ENCODE results near the gene ZNF860.
"Not testable (repeated sequence)": the region's sequence is repeated elsewhere in the genome, so short reads cannot be mapped to it uniquely, and the experiment has no call there.

ZNF860 gene

DNA sequence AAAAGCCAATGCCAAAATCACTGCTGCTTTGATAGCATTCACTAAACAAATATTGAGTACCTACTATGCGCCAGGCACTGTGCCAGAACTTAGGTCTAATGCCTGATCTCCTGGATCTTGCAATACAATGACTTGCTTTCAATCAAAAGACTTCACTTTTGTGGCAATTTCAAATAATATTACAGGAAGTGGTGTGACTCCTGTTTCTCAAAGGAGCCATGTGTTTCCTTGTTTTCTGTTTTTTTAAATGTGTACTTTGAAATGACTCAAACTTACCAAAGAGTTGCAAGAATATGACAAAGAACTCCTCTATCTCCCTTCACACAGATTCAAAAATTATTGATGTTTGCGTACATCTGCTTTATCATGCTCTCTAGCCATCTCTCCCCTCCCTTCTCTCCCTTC lies 18.7 kb upstream of the ZNF860 start:
- no peak for DNase-seq

DNA sequence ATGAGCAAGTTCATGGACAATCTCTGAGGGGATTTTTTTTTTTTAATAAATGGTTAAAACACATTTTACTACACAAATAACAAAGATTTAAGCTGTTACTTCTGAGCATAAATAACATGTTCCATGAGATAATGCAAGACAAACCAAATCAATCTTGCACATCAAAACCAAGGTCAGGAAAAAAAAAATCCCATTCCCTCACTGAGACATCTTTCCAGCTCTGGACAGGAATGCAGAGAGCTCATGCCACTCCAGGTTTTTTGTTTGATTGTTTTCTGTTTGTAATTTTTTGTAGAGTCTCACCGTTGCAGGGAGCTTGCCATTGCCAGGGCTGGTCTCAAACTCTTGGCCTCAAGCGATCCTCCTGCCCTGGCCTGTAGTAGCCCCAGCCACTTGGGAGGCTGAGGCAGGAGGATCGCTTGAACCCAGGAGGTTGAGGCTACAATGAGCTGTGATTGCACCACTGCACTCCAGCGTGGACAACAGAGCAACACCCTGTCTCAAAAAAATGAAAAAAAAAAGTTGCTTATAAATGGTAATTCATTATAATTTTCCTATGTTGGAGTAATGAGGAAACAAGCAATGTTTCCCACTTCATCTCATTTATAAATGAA lies 14.5 kb upstream of the ZNF860 start:
- DNase-seq: no peak

DNA sequence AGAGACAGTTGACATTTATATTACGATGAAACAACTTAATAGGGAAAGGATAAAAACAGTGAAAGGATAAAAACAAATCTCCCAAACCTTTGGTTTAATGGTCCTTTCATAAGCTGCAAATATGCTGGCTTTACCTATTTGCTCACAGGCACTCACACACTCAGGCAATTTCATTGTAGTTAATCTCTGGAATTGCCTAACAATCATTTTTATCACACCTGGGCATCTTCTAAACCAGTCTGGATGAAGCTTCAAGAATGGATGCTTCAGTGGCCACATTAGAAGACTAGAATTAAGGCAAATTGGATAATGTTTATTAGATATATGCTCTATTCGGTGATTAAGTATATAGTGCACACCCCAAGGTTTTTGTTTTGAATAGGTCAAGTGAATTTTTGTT lies 14.0 kb upstream of the ZNF860 start:
- no peak for DNase-seq

DNA sequence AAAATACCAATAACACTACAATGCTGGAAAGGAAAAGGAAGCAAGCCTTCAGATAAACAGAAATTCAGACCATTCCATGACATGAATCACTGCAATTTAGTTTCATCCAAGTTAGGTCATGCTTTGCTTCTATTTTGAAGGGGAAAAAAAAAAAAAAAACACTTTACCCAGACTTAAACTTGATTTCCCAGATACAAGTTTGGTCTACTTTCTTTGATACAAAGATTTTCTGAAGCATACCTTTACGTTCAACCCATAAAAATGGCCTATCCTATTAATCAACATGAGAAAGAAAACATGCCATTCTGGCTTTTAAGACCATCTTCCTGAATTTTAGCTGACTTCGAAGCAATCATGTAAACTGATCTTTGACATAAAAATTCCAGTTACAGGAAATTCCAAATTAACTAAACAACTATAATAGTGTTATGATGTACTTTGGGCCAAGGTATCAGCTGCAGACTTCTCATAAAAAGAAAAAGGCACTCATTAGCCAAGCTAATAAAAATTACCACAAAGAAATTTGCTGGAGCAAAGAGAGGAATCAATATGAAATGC lies 13.1 kb upstream of the ZNF860 start:
- DNase-seq: no peak

DNA sequence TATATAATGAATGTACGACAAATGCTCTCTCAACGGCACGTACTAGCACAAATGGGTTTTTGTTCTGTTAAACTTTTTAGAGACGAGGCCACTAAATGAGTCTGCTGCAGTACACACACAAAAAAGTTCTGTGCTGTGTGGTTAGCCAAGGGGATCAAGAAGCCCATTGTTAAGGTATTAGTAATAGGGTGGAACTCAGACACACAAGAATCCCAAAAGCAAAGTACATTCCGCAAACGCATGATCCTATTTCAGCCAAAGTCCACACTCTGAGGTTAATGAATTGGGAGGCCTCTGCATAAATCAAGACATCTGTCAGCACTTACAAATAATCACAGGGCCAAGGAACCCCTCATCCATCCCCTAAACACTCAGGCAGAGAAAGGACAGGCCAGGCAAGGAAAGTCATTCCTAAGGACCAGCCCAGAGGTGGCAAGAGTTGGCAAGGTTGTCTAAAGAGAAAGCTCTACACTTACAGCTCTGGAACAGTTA lies 12.6 kb upstream of the ZNF860 start:
- DNase-seq: no peak

DNA sequence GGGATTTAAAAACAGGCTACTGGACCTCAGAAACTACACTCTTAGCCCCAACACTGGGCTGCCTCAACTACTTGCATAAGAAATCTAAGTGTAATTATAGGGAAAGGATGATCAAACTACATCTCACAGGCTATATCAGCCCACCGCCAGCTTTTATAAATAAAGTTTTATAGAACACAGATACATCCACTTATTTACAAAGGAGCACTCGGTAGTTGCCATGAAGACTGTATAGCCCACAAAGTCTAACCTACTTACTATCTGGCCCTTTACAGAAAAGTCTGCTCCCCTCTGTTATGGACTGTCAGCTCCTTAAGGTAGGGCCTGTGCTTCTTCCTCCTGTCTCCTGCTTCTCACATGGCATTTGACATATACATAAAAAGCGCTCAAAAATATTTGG lies 9.9 kb upstream of the ZNF860 start:
- no peak for DNase-seq

DNA sequence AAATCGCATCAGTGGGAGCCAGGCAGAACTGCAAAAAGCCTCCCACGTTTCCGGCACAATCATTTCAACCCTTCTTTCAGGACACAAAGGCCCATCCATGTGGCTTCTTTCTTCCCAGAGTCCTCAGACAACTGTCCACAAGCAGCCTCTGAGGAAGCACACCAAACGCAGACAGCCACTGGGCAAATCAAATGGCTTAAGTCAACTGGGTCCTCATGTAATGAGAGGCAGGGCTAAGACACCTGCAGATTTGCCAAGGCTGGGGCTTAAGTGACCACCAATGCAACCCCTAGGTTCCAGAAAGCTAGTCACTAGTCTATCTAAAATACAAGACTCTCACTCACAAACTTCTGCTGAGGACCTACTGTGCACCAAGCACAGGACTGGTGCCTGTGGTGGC lies 8.5 kb upstream of the ZNF860 start:
- DNase-seq: no peak

DNA sequence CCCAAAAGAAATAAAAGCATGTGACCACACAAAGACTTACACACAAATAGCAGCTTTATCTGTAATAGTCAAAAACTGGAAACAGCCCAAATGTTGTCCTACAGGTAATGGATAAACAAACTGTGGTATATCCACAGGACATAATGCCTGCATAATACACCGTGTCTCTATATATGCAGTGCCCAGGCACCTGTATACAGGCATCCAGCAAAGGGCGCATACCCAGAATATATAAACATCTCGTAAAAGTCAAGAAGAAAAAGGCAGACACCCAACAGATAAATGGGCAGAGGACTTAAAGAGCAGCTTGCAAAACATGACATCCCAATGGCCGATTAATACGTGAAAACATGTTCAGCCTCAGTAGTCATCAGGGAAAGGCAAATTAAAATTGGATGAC lies 7.7 kb upstream of the ZNF860 start:
- no peak for DNase-seq

DNA sequence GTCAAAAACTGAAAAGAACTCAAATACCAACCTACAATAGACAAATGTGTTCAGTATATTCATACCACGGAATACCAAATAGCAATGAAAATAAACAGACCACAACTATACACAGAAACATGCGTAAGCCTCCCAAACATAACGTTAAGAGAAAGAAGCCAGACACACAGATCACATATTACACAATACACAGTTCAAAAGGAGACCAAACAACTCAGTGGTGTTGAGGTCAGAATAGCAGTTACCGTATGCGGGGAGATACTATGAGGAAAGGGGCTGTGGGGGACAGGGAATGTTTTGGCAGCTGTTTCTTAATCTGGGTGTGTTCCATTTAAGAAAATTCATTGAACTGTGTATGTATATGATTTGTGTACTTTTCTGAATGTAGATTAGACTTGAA lies 7.1 kb upstream of the ZNF860 start:
- DNase-seq: no peak

DNA sequence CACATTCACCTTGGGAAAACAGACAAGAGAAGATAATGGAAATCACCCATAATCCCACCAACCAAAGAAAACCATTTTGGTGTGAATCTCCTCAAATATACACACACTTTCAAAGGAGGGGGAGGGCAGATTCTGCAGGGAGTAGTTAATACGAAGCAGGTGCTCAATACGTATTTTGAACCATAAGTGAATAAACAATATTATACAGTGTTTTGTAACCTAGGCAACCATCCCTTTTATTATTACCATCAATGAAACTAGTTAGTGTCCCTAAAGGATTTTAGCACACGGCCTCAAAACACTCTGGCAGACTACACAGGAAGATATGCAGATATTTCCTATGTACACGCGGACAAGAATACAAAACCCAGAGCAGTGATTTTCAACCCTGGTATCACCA lies 6.6 kb upstream of the ZNF860 start:
- DNase-seq: peak in 1 of 2 experiments; percentile 10

DNA sequence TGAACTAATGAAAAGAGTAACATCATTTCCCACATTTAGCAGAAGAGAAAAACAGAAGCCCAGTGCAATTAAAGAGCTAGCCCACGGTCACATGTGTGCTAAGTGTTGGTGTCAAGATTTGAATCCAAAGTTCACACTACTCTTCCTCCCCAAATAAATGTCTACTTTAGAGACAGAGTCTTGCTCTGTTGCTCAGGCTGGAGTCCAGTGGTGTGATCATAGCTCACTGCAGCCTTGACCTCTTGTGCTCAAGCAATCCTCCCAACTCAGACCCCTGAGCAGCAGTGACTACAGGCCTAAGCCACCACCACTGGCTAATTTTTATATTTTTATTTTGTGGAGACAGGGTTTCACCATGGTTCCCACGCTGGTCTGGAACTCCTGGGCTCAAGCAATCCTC lies 5.2 kb upstream of the ZNF860 start:
- DNase-seq: no peak

DNA sequence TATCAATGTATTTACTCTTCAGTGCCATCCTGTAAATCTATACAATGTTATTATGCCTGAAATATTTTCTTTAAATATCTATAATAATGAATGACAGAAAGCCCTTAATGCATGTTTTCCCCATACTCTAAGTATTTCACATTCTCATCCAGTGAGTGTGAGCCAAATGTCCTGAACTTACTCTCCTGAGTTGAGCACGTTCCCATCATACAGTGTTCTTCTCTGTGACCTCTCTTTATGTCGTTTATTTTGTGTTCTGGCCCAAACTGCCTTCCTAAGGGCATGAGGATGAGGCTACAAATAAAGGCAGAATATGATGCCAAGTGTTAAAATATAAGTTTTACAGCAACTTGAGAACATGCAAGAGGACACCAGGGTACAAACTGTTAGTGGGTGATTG lies 3.8 kb upstream of the ZNF860 start:
- DNase-seq: no peak

DNA sequence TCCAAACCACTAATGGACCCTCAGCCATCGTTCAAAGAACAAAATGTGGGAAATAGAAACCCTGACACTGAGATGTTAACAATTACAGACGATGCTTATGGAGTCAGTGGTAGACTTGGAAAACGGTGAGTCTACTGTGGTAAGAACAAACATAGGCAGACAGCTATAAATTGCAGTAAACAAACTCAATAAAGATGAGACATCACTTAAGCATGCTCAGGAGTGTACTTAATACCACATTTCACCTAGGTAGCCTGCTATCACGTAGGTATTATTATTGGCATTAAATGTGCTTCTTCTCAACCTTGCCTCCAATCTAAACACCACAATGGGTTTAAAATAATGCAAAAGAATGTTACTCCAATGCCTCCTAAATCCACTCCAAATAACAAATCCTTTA lies 3.0 kb upstream of the ZNF860 start:
- no peak for DNase-seq

DNA sequence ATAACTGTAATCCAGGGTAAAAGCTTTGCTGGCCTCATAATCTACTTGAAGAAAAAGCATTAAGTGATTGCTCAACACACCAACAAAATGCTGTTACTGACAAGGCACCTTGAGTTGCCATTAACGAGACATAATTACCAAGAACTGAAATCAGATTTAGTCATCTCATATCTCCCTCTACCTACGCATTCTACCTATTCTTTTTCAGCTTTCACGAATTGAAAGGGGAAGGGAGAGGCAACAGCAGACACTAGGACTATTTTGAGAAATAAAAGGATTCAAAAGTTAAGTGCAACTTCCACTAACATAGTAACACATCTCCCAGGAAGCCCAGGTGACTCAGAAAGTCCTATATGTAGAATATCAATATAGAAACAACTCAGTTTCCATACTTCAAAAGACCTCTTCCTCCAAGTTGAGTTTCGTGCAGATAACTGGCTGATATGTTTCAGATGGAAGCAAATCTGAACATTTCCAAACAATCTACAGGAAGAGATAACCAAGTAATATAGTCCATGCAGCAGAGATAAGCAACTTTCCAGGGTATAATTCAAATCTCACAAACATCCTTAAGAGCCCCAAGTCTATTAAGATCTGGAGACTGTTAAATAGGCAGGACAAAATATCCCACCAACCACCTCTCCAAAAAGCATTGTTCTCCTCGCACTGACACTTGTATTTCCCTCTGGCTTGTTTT lies 2.4 kb upstream of the ZNF860 start:
- no peak for DNase-seq

DNA sequence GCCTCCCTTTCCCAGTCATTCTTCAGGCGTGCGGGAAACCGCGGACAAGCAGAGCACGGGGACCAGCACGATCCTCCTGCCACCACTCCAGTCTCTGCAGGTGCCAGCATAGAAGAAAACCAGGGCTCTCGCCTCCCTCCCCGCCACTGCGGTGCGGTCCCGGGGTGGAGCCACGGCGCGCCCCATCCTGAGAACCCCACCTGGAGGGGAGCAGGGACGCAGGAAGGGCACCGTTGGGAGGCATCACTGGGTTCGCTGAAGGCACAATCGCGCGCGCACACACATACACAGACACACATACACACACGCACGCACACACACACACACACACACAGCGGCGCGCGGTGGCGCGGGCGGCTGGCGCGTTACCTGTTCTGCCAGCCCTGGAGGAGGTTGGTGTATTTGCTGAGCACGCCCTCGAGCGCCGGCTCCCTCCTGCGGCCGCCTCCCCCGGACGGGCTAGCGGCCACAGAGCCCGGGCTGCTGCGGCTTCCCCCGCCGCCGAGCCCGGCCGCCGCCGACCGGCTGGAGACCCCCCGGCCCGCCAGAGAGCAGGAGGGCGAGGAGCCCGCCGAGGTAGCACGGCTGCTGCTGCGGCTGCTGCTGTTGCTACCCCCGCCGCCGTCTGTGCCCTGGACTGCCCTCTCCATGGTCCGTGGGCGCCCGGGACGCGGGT lies 882 bp upstream of the ZNF860 start:
- DNase-seq: peak; percentile 27 to 66

DNA sequence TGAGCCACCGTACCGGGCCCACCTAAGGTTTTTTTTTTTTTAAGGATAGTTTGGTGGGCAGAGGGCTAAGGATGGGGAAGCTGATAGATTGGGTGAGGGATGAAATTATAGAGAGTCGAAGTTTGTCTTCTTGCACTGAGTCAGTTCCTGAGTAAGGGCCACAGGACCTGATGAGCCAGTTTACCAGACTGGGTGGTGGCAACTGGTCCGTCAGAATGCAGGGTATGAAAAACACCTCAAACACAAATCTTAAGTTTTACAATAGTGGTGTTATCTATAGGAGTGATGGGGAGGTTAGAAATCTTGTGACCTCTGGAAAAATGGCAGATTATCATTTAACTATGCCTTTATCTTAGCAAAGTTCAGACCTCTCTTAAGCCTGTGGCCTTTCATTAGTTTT lies 2.8 kb downstream of the ZNF860 start:
- no peak for DNase-seq

DNA sequence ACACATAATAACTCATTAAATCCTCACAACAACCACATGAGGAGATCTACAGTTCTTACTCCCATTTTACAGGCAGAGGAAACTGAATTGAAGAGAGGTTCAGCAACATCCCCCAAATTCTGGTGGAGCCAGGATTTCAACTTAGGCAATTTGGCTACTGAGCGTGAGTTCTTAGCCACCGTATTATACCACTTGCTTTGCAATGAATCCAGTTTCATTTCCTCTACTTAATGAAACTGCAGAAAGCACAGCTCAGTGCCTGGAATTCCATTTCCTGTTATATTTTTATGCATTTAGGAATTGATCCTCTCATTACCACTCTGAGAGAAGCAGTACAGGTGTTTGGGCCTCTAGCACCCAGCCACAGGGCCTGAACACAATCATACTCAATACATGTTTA lies 4.3 kb downstream of the ZNF860 start:
- DNase-seq: no peak

DNA sequence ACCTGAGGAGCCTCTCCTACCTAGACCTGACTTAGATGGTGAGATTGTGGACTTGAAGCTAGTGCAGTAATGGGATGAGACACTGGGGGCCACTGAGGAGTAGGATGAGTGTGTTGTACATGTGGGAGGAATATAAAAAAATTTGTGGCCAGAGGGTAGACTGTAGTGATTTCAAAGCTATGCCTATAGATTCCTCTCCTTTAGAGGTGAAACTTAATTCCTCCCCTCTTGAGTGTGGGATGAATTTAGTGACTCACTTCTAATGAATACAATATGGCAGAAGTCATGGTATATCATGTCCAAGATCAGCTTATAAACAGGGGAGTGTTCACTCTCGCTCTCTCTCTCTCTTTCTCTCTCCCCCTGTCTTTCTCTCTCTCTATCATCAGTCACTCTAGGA lies 6.7 kb downstream of the ZNF860 start:
- no peak for DNase-seq

DNA sequence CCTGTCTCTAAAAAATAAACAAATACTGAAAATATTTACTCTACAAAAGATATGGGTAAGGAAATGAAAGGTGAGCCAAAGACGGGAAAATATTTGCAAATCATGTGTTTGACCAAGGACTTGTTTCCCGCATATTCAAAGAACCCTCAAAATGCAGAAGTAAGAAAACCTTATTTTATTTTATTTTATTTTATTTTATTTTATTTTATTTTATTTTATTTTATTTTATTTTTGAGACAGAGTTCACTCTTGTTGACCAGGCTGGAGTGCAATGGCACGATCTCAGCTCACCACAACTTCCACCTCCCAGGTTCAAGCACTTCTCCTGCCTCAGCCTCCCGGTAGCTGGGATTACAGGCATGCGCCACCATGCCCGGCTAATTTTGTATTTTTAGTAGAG lies 11.4 kb downstream of the ZNF860 start:
- not testable (repeated sequence) for DNase-seq

DNA sequence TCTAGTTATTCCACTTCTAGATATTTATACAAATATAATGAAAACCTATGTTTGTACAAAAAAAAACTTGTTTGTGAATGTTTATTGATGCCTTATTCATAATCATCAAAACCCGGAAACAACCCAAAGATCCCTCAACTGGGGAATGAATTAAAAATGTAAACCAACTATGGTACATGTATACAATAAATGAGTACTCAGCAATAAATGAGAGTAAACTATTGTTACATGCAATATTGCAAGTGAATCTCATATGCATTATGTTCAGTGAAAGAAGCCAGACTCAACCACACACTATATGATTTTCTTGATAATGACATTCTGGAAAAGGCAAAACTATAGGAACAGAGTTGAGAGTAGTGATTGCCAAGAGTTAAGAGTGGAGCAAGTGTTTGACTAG lies 12.3 kb downstream of the ZNF860 start:
- DNase-seq: no peak

DNA sequence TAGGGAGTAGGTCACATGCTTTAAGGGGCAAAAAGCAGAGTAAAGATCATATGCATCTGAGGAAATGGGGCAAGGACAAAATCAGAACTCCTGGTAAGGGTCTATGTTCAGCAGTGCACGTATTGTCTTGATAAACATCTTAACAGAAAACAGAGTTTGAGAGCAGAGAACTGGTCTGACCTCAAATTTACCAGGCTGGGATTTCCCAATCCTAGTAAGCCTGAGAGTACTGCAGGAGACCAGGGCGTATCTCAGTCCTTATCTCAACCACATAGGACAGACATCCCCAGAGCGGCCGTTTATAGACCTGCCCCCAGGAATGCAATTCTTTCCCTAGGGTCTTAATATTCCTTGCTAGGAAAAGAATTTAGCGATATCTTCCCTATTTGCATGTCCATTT lies 13.5 kb downstream of the ZNF860 start:
- DNase-seq: not testable (repeated sequence)

DNA sequence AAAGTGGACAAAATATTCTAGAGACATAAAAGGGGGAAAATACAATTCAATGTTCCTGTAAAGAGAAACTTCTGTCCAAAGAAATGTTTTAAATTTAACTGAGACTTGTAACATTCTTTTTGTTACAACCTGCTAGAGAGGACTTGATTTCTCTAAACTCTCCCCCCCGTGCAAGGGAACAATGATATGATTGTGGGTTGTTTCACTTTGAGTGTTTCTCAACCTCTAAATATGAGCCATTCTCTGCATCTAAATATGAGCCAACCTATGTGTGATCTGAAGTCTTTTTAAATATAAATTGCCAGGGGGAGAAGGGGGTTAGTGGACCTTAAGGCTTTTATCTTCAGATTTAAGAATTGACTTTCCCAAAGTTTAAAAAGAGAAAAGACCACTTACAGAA lies 14.6 kb downstream of the ZNF860 start:
- no peak for DNase-seq

DNA sequence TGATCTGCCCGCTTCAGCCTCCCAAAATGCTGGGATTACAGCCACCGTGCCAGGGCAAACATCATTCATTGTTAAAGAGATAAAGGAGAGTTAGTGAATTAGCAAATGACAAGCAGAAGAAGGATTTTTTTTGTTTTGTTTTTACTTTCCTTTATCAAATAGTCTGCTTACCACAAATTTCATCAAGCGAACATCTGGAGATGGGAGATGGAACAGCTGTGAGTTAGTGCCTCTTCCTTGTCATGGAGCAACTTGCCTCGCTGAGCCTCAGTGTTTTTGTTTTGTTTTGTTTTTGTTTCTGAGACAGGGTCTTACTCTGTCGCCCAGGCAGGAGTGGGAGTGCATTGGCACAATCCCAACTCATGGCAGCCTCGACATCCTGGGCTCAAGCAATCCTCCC lies 15.9 kb downstream of the ZNF860 start:
- no peak for DNase-seq

DNA sequence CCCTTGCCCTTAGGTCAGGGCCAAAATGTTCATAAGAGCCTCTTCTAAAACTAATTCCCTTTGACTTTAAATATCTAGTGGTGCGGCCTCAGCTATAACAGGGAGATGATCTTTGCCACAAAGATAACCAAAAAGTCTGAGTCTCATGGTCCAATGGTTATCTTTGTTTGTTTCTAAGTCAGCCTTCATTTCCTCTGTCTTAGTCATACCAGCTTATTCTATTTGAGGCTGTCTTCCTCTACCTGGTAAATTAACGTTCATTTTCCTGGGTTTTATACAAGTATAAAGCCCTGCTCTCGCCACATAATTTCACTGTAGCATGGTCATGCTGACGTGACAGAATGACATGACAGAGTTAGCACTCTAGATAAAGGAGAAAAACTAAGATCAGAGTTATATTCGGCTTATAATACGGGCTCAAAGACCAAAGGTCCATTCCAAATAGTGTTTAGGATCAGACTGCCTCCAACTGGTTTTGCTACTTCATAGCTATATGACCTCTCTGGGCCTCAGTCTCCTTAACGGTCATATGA lies 18.4 kb downstream of the ZNF860 start:
- no peak for DNase-seq
